KMS-11 (cell line): Measurements from ENCODE around the gene TFAM.

Experiments
- H2AFZ ChIP-seq: fragments of 200-600 bp; sonication (generic); 2 replicates; pipeline ENCODE4 v1.6.1; 2016; ENCODE audit warnings: antibody characterized with exemption, mixed run types, low read depth
- H3K27ac ChIP-seq: fragments of 200-600 bp; sonication (generic); 2 replicates; pipeline ENCODE4 v1.6.1; 2016; ENCODE audit warnings: mild to moderate bottlenecking, mixed run types
- H3K27me3 ChIP-seq: fragments of 200-600 bp; sonication (generic); 2 replicates; pipeline ENCODE4 v1.6.1; 2017; ENCODE audit warnings: mild to moderate bottlenecking, low read depth, mixed run types, moderate library complexity; ENCODE audit not compliant: insufficient read depth
- H3K36me3 ChIP-seq: fragments of 200-600 bp; sonication (generic); 2 replicates; pipeline ENCODE4 v1.6.1; 2017; ENCODE audit warnings: mild to moderate bottlenecking, mixed run types; ENCODE audit not compliant: insufficient read depth
- H3K4me1 ChIP-seq: fragments of 200-600 bp; sonication (generic); 2 replicates; pipeline ENCODE4 v1.6.1; 2016; ENCODE audit warnings: mild to moderate bottlenecking, low read depth, mixed run types; ENCODE audit not compliant: poor library complexity, severe bottlenecking
- H3K4me2 ChIP-seq: fragments of 200-600 bp; sonication (generic); 2 replicates; pipeline ENCODE4 v1.7.0; 2016; ENCODE audit warnings: mild to moderate bottlenecking, mixed run types
- H3K4me3 ChIP-seq: fragments of 200-600 bp; sonication (generic); IDR thresholded peaks from 2 replicates; pipeline ENCODE4 v1.6.1; 2017; ENCODE audit warnings: low read depth, low read length, mixed read lengths; ENCODE audit not compliant: insufficient read depth
- H3K79me2 ChIP-seq: fragments of 200-600 bp; sonication (generic); 2 replicates; pipeline ENCODE4 v1.6.1; 2016; ENCODE audit warnings: low read depth, mixed run types; ENCODE audit not compliant: insufficient read depth
- H3K9ac ChIP-seq: fragments of 200-600 bp; sonication (generic); 2 replicates; pipeline ENCODE4 v1.6.1; 2016; ENCODE audit warnings: mild to moderate bottlenecking, mixed run types
- H4K20me1 ChIP-seq: fragments of 200-600 bp; sonication (generic); 2 replicates; pipeline ENCODE4 v1.6.1; 2016; ENCODE audit warnings: mild to moderate bottlenecking, mixed run types; ENCODE audit not compliant: insufficient read depth
- CTCF ChIP-seq: fragments of 200-600 bp; sonication (generic); conservative IDR thresholded peaks from 2 replicates; pipeline ENCODE4 v1.6.1; 2017; ENCODE audit warnings: low read depth, mild to moderate bottlenecking, antibody characterized with exemption, low read length, moderate library complexity, mixed read lengths

The TFAM gene

GRCh38 chr10:58347967-58348366, 37.2 kb upstream of the TFAM start:
- TF ChIP-seq CTCF, result no peak
- Histone ChIP-seq H3K36me3 (no peaks in the 10 kb centered on the region), H3K4me1 (peaks cover 3% of the 10 kb centered on the region), H3K27ac (no peak overlapping the region), H4K20me1 (no peaks in the 10 kb centered on the region), H2AFZ (no peak overlapping the region), H3K27me3 (no peaks in the 10 kb centered on the region), H3K4me3 (no peak overlapping the region), H3K4me2 (no peak overlapping the region), H3K9ac (no peak overlapping the region), H3K79me2 (peaks cover 4% of the 10 kb centered on the region; the same call in 1 of the 2 replicates)

GRCh38 chr10:58348571-58349033, 36.6 kb upstream of the TFAM start:
- Histone ChIP-seq H3K4me1 (peaks cover 8% of the 10 kb centered on the region), H3K27me3 (no peaks in the 10 kb centered on the region), H3K9ac (no peak overlapping the region), H3K4me2 (no peak overlapping the region), H3K27ac (no peak overlapping the region), H3K4me3 (no peak overlapping the region), H3K36me3 (no peaks in the 10 kb centered on the region), H2AFZ (no peak overlapping the region), H3K79me2 (peaks cover 4% of the 10 kb centered on the region; the same call in 1 of the 2 replicates), H4K20me1 (no peaks in the 10 kb centered on the region)
- TF ChIP-seq CTCF, result no peak

GRCh38 chr10:58350023-58350422, 35.2 kb upstream of the TFAM start:
- Histone ChIP-seq H4K20me1 (no peaks in the 10 kb centered on the region), H3K36me3 (no peaks in the 10 kb centered on the region), H3K79me2 (peaks cover 4% of the 10 kb centered on the region; the same call in 1 of the 2 replicates), H3K27me3 (no peaks in the 10 kb centered on the region), H3K4me3 (no peak overlapping the region), H3K4me2 (no peak overlapping the region), H2AFZ (no peak overlapping the region), H3K27ac (no peak overlapping the region), H3K4me1 (peaks cover 8% of the 10 kb centered on the region), H3K9ac (no peak overlapping the region)
- TF ChIP-seq CTCF, result no peak

- Histone ChIP-seq H3K79me2 (peaks cover 4% of the 10 kb centered on the region; the same call in 1 of the 2 replicates), H3K27me3 (no peaks in the 10 kb centered on the region), H3K4me2 (no peak overlapping the region), H2AFZ (no peak overlapping the region), H4K20me1 (no peaks in the 10 kb centered on the region), H3K4me1 (peaks cover 8% of the 10 kb centered on the region), H3K9ac (no peak overlapping the region), H3K4me3 (no peak overlapping the region), H3K36me3 (no peaks in the 10 kb centered on the region), H3K27ac (no peak overlapping the region)
- TF ChIP-seq CTCF, result no peak
Observed at GRCh38 chr10:58350619-58351323, 34.4 kb upstream of the TFAM start.
